Heart left ventricle (tissue), 16 donors: Measurements from ENCODE around the gene UNC5C. TPM values are rescaled to one million over a fixed set of nuclear protein-coding genes. Genes with fewer than 3 reads are reported as not detected.

Experiments
- ATAC-seq, 4 donors: fragments of 200-7000 bp; cut with Tn5 transposase; one replicate each; pipeline ENCODE4 v1.9.1; 2020 to 2022; ENCODE audit warnings: moderate library complexity in 4 of 4, mild to moderate bottlenecking in 3 of 4, moderate number of reproducible peaks in 1 of 4
- DNase-seq, 5 donors: peaks; one replicate each; pipeline ENCODE4 v3.0.0-alpha.2; 2020
- H3K27ac ChIP-seq, 12 donors: fragments of 200-600 bp; sonication (generic) in 4 of 12; one replicate each; pipeline versions ENCODE4 v1.5.0 to v1.8.0; 2016 to 2022; ENCODE audit warnings: mild to moderate bottlenecking in 2 of 12
- H3K27me3 ChIP-seq, 9 donors: fragments of 200-600 bp; sonication (generic) in 2 of 9; one replicate each; pipeline versions ENCODE4 v1.5.1 to v1.8.0; 2016 to 2022; ENCODE audit warnings: mild to moderate bottlenecking in 3 of 9
- H3K36me3 ChIP-seq, 9 donors: fragments of 200-600 bp; sonication (generic) in 2 of 9; one replicate each; pipeline versions ENCODE4 v1.5.0 to v1.8.0; 2018 to 2022; ENCODE audit warnings: mild to moderate bottlenecking in 2 of 9
- H3K4me1 ChIP-seq, 12 donors: fragments of 200-600 bp; sonication (generic) in 4 of 12; one replicate each; pipeline versions ENCODE4 v1.5.0 to v1.8.0; 2016 to 2022; ENCODE audit warnings: mild to moderate bottlenecking in 3 of 12
- H3K4me3 ChIP-seq, 12 donors: fragments of 200-600 bp; sonication (generic) in 4 of 12; one replicate each; pipeline versions ENCODE4 v1.5.0 to v1.8.0; 2017 to 2022; ENCODE audit warnings: mild to moderate bottlenecking in 9 of 12, moderate library complexity in 4 of 12
- H3K9me3 ChIP-seq, 12 donors: fragments of 200-600 bp; sonication (generic) in 4 of 12; one replicate each; pipeline versions ENCODE4 v1.5.0 to v1.8.0; 2016 to 2022; ENCODE audit warnings: mild to moderate bottlenecking in 1 of 12
- CTCF ChIP-seq, 12 donors: fragments of 200-600 bp; sonication (generic) in 4 of 12; IDR thresholded peaks; one replicate each; pipeline versions ENCODE4 v1.5.0 to v1.8.0; 2018 to 2022; ENCODE audit warnings: antibody characterized with exemption in 12 of 12, mild to moderate bottlenecking in 5 of 12
- POLR2A ChIP-seq, 2 donors: fragments of 450-650 bp; IDR thresholded peaks; one replicate each; pipeline ENCODE4 v1.6.1; 2017; ENCODE audit warnings: antibody characterized with exemption in 2 of 2, mild to moderate bottlenecking in 2 of 2, moderate library complexity in 2 of 2
- WGBS, 4 donors: extraction: QIAGEN DNeasy Blood & Tissue Kit in 2 of 4; methylation state at CpG; one replicate each; pipeline versions ENCODE4 v1.1.5 to v1.1.7; 2013 to 2018; 5-methylcytosine and 5-hydroxymethylcytosine counted together
- intact Hi-C, 10 donors: fragments of 100-400 bp; cut with DNase I; formaldehyde crosslinking; loops; one replicate each; pipeline versions ENCODE4 v1.11.1 to v1.14.2; 2022
- polyA plus RNA-seq, 2 donors: library from polyadenylated mRNA; stranded (reverse); fragments of 200-250 nt; gene quantifications; one replicate each; pipeline ENCODE4 v1.2.3, GENCODE V29; 2013
- total RNA-seq, 9 donors: library from RNA; depleted of rRNA in 2 of 9; stranded (reverse); fragments of >200 nt in 2 of 9; fragmentation: NEBNext Ultra II Directional in 3 of 9; extraction: Animal tissue kit (Norgen Biotek cat#: 25700) in 3 of 9; gene quantifications; one replicate each; pipeline versions ENCODE4 v1.1.0 to v1.2.4, GENCODE V29; 2016 to 2023
- donor health status: ischemic (EF 13 %, LVEDD 7.1; RV severe dilation, severe dysfunction).
- donor health status: healthy with polysubstance abuse.
- donor health status: DM: no; HTN: yes; CAD: no.
- donor health status: DM: no; HTN: no; CAD: no.
- donor health status: ischemic (EF 25% LVEDD 6.9; RV normal size, moderate dysfunction).
- donor health status: ischemic (EF 25% LVEDD 5.7; RV mildly dilated, moderate dysfunction).
- donor health status: healthy.
- donor health status: DM: yes; HTN: yes; CAD: no.
- donor health status: ischemic (EF 35%, LVEDD 5.7; RV mildly dilated, moderate dysfunction).
- donor health status: nonischemic (EF 11% LVEDD 7.7; RV severe dilation, severe dysfunction).
- donor health status: DM: yes; HTN: yes; CAD: no.
- donor health status: PGD.
- donor health status: ischemic (EF 29% LVEDD 5.4; RV normal size, mild dysfunction).
- donor health status: nonischemic (EF 23%, LVEDD 6.1; RV moderate dilation, normal function).

UNC5C gene
- total and polyA plus RNA-seq, 11 donors: 0.23 to 2.8 (median 1.7) TPM

GRCh38 chr4:95231681-95232080, 317.1 kb downstream of the UNC5C start:
- TF ChIP-seq POLR2A (IDR thresholded peaks at IDR 0.05) (no peak), CTCF (IDR thresholded peaks at IDR 0.05) (no peak)
- no peaks in the 10 kb centered on the region for H3K4me1 ChIP-seq
- no peaks in the 10 kb centered on the region for H3K9me3 ChIP-seq
- H3K27ac ChIP-seq: no peak overlapping the region
- no peaks in the 10 kb centered on the region for H3K27me3 ChIP-seq
- no peaks in the 10 kb centered on the region for H3K36me3 ChIP-seq
- ATAC-seq: no peak
- no peak overlapping the region for H3K4me3 ChIP-seq
- no peak for DNase-seq
- intact Hi-C loops: no loop called here

- Histone ChIP-seq H3K4me1 (no peaks in the 10 kb centered on the region), H3K9me3 (no peaks in the 10 kb centered on the region), H3K27ac (no peak overlapping the region), H3K27me3 (no peaks in the 10 kb centered on the region), H3K4me3 (no peak overlapping the region), H3K36me3 (no peaks in the 10 kb centered on the region)
- DNase-seq (no peak), ATAC-seq (no peak)
- WGBS, 4 donors: 91 to 94% (median 92%) methylated on average over 6 of the region's 6 CpGs
- TF ChIP-seq CTCF (IDR thresholded peaks at IDR 0.05) (no peak), POLR2A (IDR thresholded peaks at IDR 0.05) (no peak)
- intact Hi-C loops: no loop called here
These were observed 322.9 kb downstream of the UNC5C start for GRCh38 chr4:95225849-95226248.

GRCh38 chr4:95224402-95224801, 324.4 kb downstream of the UNC5C start:
- Histone ChIP-seq H3K4me3 (no peak overlapping the region), H3K9me3 (no peaks in the 10 kb centered on the region), H3K36me3 (no peaks in the 10 kb centered on the region), H3K4me1 (no peaks in the 10 kb centered on the region), H3K27me3 (no peaks in the 10 kb centered on the region), H3K27ac (no peak overlapping the region)
- 85 to 94% (median 91%) methylated on average over 3 of the region's 3 CpGs for WGBS, 4 donors
- no peak for ATAC-seq
- DNase-seq: no peak
- TF ChIP-seq CTCF (IDR thresholded peaks at IDR 0.05) (no peak), POLR2A (IDR thresholded peaks at IDR 0.05) (no peak)
- intact Hi-C loops: no loop called here

- 67 to 81% (median 70%) methylated on average over 1 of the region's 1 CpG for WGBS, 4 donors
- no peak for TF ChIP-seq CTCF (IDR thresholded peaks at IDR 0.05)
- no peak for TF ChIP-seq POLR2A (IDR thresholded peaks at IDR 0.05)
- H3K27me3 ChIP-seq: no peaks in the 10 kb centered on the region
- H3K27ac ChIP-seq: no peak overlapping the region
- H3K36me3 ChIP-seq: peaks cover 0 to 8% (median 0%) of the 10 kb centered on the region in 9 donors
- intact Hi-C loops: no loop called here
- H3K9me3 ChIP-seq: no peaks in the 10 kb centered on the region
- no peak overlapping the region for H3K4me3 ChIP-seq
- DNase-seq (no peak), ATAC-seq (no peak)
- peaks cover 0 to 14% (median 0%) of the 10 kb centered on the region in 12 donors for H3K4me1 ChIP-seq
These were observed 328.3 kb downstream of the UNC5C start for GRCh38 chr4:95220205-95221175.
